HepG2 (cell line): ENCODE results near the gene RAD1. TPM values are rescaled to one million over a fixed set of nuclear protein-coding genes. Genes with fewer than 3 reads are reported as not detected.

Experiments used
- ARHGAP35 ChIP-seq: sonication (generic); formaldehyde crosslinking; IDR thresholded peaks from 2 replicates; pipeline ENCODE4 v1.9.0; 2022; ENCODE audit warnings: mild to moderate bottlenecking, inconsistent platforms, moderate library complexity, missing genetic modification reagents, borderline replicate concordance
- FOXA1 ChIP-seq, 2 experiments: fragments of 450-650 bp in 1 of 2; sonication (generic) in 1 of 2; formaldehyde crosslinking in 1 of 2; IDR thresholded peaks; 2 replicates each; pipeline versions ENCODE4 v1.4.0 to v1.6.1; 2016 to 2020; ENCODE audit warnings: missing genetic modification reagents in 1 of 2
- JUND ChIP-seq: sonication (generic); formaldehyde crosslinking; IDR thresholded peaks from 2 replicates; pipeline ENCODE4 v1.8.0; 2022; ENCODE audit warnings: mild to moderate bottlenecking, missing genetic modification reagents
- SPEN ChIP-seq: sonication (generic); formaldehyde crosslinking; IDR thresholded peaks from 2 replicates; pipeline ENCODE4 v1.5.1; 2020; ENCODE audit warnings: low read depth, mild to moderate bottlenecking, missing genetic modification reagents
- TGIF2 ChIP-seq: IDR thresholded peaks from 2 replicates; pipeline ENCODE4 v1.6.1; 2016; ENCODE audit warnings: control low read depth, missing compliant biosample characterization
- ZBTB8A ChIP-seq: sonication (generic); formaldehyde crosslinking; IDR thresholded peaks from 2 replicates; pipeline ENCODE4 v1.4.0; 2020; ENCODE audit warnings: mild to moderate bottlenecking, low read depth, missing genetic modification reagents, borderline replicate concordance
- ZFP37 ChIP-seq: sonication (generic); formaldehyde crosslinking; IDR thresholded peaks from 2 replicates; pipeline ENCODE4 v1.4.0; 2020; ENCODE audit warnings: missing genetic modification reagents, borderline replicate concordance
- ZNF484 ChIP-seq: sonication (generic); formaldehyde crosslinking; IDR thresholded peaks from 2 replicates; pipeline ENCODE4 v1.5.1; 2020; ENCODE audit warnings: mild to moderate bottlenecking, low read depth, missing genetic modification reagents, borderline replicate concordance
- ZNF639 ChIP-seq: conservative IDR thresholded peaks from 2 replicates; pipeline ENCODE4 v1.6.1; 2018; ENCODE audit warnings: missing genetic modification reagents
- ZNF646 ChIP-seq: sonication (generic); formaldehyde crosslinking; IDR thresholded peaks from 2 replicates; pipeline ENCODE4 v1.9.0; 2021; ENCODE audit warnings: mild to moderate bottlenecking, missing genetic modification reagents
- ZNF710 ChIP-seq: sonication (generic); formaldehyde crosslinking; IDR thresholded peaks from 2 replicates; pipeline ENCODE4 v1.5.0; 2020; ENCODE audit warnings: mild to moderate bottlenecking, missing genetic modification reagents, borderline replicate concordance
- ZSCAN31 ChIP-seq: sonication (generic); formaldehyde crosslinking; IDR thresholded peaks from 2 replicates; pipeline ENCODE4 v1.5.0; 2020; ENCODE audit warnings: low read depth, mild to moderate bottlenecking, missing genetic modification reagents
- polyA plus RNA-seq, 8 experiments: library from polyadenylated mRNA; depleted of rRNA in 3 of 8; stranded (reverse) in 7 of 8; unstranded in 1 of 8; fragments of >200 nt; fragmentation: Illumina TruSeq in 4 of 8; extraction: Trizol in 4 of 8; gene quantifications; 2 replicates each; pipeline versions ENCODE4 v1.2.1 to v1.2.3, GENCODE V29; 2011 to 2016; ENCODE audit warnings: low read depth in 4 of 8, missing spikeins in 1 of 8, mixed read lengths in 1 of 8; ENCODE audit not compliant: insufficient read depth in 1 of 8
- total RNA-seq, 5 experiments: library from RNA; depleted of rRNA; stranded (reverse); fragments of >200 nt; fragmentation: Illumina TruSeq; extraction: Trizol; gene quantifications; 2 replicates each; pipeline ENCODE4 v1.2.3, GENCODE V29; 2016; ENCODE audit warnings: low read depth in 1 of 5
- TF ChIP-seq, protein P1 (sequence below), 2 experiments: sonication (generic) in 1 of 2; formaldehyde crosslinking in 1 of 2; IDR thresholded peaks; 2 replicates each; pipeline versions ENCODE4 v1.5.1 to v1.6.1; 2011 to 2020; ENCODE audit warnings: borderline replicate concordance in 1 of 2, low read depth in 1 of 2, low read length in 1 of 2, mild to moderate bottlenecking in 1 of 2, missing genetic modification reagents in 1 of 2, moderate library complexity in 1 of 2

Gene RAD1
- total and polyA plus RNA-seq, 2 of the 13 experiments (the other 11 are each of a cell fraction or from before 2014, with no cell fraction given): 14.7 to 39.1 TPM

GRCh38 chr5:34915139-34915855 lies at the start of gene RAD1, which contains the start of gene BRIX1 (continued):
- TF ChIP-seq ZNF646 (CRISPR knock-in tag) (no peak), ZNF710 (CRISPR knock-in tag) (peak; percentile 61; the same call in 1 of the 2 replicates), SPEN (CRISPR knock-in tag) (peak; percentile 98), ZNF639 (CRISPR knock-in tag) (peak; percentile 88), ZNF484 (CRISPR knock-in tag) (no peak), TGIF2 (CRISPR knock-in tag) (peak; percentile 89; the same call in 1 of the 2 replicates), ZBTB8A (CRISPR knock-in tag) (peak; percentile 84; the same call in 1 of the 2 replicates), JUND (CRISPR knock-in tag) (no peak), FOXA1 (IDR thresholded peaks at IDR 0.05) (no peak), FOXA1 (CRISPR knock-in tag; IDR thresholded peaks at IDR 0.05) (0 out of 2 replicates have a peak, but pooled peaks have one; percentile 8), ZSCAN31 (CRISPR knock-in tag) (0 out of 2 replicates have a peak, but pooled peaks have one; percentile 72), ARHGAP35 (CRISPR knock-in tag) (no peak), ZFP37 (CRISPR knock-in tag) (0 out of 2 replicates have a peak, but pooled peaks have one; percentile 15)
- TF ChIP-seq, protein P1, sequence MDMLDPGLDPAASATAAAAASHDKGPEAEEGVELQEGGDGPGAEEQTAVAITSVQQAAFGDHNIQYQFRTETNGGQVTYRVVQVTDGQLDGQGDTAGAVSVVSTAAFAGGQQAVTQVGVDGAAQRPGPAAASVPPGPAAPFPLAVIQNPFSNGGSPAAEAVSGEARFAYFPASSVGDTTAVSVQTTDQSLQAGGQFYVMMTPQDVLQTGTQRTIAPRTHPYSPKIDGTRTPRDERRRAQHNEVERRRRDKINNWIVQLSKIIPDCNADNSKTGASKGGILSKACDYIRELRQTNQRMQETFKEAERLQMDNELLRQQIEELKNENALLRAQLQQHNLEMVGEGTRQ (IDR thresholded peaks at IDR 0.05; ENCODE audit: low read depth, low read length): no peak
- TF ChIP-seq, protein P1 (CRISPR knock-in tag; IDR thresholded peaks at IDR 0.05; ENCODE audit: borderline replicate concordance): no peak
